Measurements from ENCODE around the gene P2RY14. TPM values are rescaled to one million over a fixed set of nuclear protein-coding genes. Genes with fewer than 3 reads are reported as not detected.

Gene P2RY14
- total and polyA plus RNA-seq, 4 donors: 2.1 to 11.0 (median 2.5) TPM

DNA sequence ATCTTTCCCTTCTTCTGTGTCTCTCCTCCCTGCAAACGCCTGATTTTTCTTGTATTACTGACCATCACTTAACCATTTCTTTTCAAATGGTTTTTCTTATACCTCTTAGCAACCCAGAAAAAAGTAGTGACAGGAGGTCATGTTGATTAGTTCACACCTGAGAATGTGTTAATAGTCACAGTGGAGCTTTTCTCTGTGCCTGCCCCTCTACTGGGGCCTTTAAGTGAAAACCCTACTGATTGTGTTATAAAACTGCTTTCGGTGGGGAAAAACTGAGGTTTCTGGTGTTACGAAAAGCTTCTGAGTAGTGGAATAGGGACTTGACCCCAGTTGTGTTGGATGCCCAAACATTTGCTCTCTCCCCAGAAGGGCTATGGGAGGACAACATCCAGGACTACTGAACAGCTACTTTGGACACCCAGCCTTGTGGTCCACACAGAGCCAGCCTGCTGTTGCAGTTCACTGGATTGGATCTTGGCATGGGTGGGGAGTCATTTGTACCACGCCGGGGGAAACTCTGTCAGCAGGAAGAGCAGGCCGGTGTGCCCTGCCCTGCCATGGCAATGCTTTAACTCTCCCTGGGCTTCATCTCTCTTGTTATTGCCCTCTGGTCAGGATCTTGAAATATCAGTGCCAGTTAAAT lies 27.9 kb upstream of the P2RY14 start:
- no peaks in the 10 kb centered on the region for H3K36me3 ChIP-seq (ENCODE audit: control insufficient read depth in 4 of 4, insufficient read depth in 4 of 4, low read length in 4 of 4)
- H3K27ac ChIP-seq (ENCODE audit: low read depth in 1 of 2, low read length in 1 of 2): no peak overlapping the region
- H3K9ac ChIP-seq (ENCODE audit: insufficient read depth in 1 of 2, low read length in 2 of 2): no peak overlapping the region
- no peak overlapping the region for H3K4me3 ChIP-seq
- no peak for ATAC-seq (ENCODE audit: insufficient read depth, low FRiP score)
- WGBS, 2 donors: 90 to 92% methylated on average over 6 of the region's 6 CpGs
- TF ChIP-seq, protein P1, sequence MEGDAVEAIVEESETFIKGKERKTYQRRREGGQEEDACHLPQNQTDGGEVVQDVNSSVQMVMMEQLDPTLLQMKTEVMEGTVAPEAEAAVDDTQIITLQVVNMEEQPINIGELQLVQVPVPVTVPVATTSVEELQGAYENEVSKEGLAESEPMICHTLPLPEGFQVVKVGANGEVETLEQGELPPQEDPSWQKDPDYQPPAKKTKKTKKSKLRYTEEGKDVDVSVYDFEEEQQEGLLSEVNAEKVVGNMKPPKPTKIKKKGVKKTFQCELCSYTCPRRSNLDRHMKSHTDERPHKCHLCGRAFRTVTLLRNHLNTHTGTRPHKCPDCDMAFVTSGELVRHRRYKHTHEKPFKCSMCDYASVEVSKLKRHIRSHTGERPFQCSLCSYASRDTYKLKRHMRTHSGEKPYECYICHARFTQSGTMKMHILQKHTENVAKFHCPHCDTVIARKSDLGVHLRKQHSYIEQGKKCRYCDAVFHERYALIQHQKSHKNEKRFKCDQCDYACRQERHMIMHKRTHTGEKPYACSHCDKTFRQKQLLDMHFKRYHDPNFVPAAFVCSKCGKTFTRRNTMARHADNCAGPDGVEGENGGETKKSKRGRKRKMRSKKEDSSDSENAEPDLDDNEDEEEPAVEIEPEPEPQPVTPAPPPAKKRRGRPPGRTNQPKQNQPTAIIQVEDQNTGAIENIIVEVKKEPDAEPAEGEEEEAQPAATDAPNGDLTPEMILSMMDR (IDR thresholded peaks at IDR 0.05; ENCODE audit: control extremely low read depth, extremely low read depth): no peak
- DNase-seq: no peak
- no peaks in the 10 kb centered on the region for H3K27me3 ChIP-seq (ENCODE audit: control insufficient read depth in 3 of 3, insufficient read depth in 3 of 3, low read length in 2 of 3)
- no peaks in the 10 kb centered on the region for H3K9me3 ChIP-seq (ENCODE audit: control insufficient read depth in 4 of 4, insufficient read depth in 3 of 4, low read length in 3 of 4)
- peaks cover 0 to 4% (median 0%) of the 10 kb centered on the region in 5 donors for H3K4me1 ChIP-seq (ENCODE audit: control insufficient read depth in 5 of 5, insufficient read depth in 5 of 5, low read length in 5 of 5)

DNA sequence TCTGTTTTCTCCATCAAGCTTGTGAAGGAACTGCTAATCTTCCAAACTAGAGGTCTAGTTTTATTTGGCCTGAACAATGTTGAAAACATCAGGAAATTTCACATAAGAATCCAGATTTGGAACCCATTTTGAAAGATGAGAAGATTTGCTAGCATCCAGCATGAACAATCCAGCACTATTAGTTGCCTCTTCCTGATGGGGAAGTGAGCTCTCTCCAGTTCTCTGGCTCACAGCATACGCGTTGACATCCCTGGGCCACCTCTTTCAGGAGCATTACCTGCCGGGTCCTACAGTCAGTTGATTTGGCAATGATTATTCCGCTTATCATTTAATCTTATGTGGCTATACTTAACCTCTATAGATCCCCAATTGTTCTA lies 27.4 kb upstream of the P2RY14 start:
- DNase-seq (no peak), ATAC-seq (ENCODE audit: insufficient read depth, low FRiP score) (no peak)
- no peaks in the 10 kb centered on the region for H3K27me3 ChIP-seq (ENCODE audit: control insufficient read depth in 3 of 3, insufficient read depth in 3 of 3, low read length in 2 of 3)
- H3K36me3 ChIP-seq (ENCODE audit: control insufficient read depth in 4 of 4, insufficient read depth in 4 of 4, low read length in 4 of 4): no peaks in the 10 kb centered on the region
- H3K9me3 ChIP-seq (ENCODE audit: control insufficient read depth in 4 of 4, insufficient read depth in 3 of 4, low read length in 3 of 4): no peaks in the 10 kb centered on the region
- TF ChIP-seq, protein P1 (IDR thresholded peaks at IDR 0.05; ENCODE audit: control extremely low read depth, extremely low read depth): no peak
- no peak overlapping the region for H3K27ac ChIP-seq (ENCODE audit: low read depth in 1 of 2, low read length in 1 of 2)
- no peak overlapping the region for H3K9ac ChIP-seq (ENCODE audit: insufficient read depth in 1 of 2, low read length in 2 of 2)
- 88 to 89% methylated on average over 4 of the region's 4 CpGs for WGBS, 2 donors
- H3K4me1 ChIP-seq (ENCODE audit: control insufficient read depth in 5 of 5, insufficient read depth in 5 of 5, low read length in 5 of 5): peaks cover 0 to 4% (median 0%) of the 10 kb centered on the region in 5 donors
- H3K4me3 ChIP-seq: no peak overlapping the region

DNA sequence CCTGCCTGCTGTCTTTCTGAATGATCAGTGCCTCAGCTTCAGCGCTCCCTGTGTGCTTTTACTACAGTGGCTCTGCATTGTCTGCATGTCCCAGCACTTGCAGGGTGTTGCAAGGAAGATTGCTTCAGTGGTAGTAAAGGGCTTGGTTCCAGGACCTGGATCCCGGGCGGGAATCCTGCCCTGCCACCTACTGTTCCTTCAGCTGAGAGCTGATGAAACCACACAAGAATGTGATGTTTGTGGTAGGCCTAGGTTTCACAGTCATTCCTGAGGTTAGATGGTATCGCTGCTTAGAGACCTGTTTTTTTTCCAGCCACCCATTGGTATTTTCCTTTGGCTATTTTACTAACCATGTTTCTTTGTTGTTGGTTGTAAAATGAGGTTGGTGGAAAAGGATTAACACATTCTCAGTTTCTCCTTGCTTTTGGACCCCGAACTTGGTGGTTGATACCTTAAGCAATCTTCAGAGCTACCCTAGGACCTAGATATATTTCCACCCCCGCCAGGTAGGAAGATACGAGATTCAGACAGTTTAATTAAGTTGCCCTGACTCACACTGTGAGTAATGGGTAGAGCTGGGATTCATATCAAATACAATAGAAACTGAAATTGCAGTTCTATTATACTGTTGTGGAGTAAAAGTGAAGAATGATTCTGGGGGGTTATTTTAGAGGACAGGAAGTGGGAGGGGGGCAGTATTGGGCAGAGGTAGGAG lies 26.9 kb upstream of the P2RY14 start:
- Histone ChIP-seq H3K27me3 (ENCODE audit: control insufficient read depth in 3 of 3, insufficient read depth in 3 of 3, low read length in 2 of 3) (no peaks in the 10 kb centered on the region), H3K36me3 (ENCODE audit: control insufficient read depth in 4 of 4, insufficient read depth in 4 of 4, low read length in 4 of 4) (no peaks in the 10 kb centered on the region), H3K9me3 (ENCODE audit: control insufficient read depth in 4 of 4, insufficient read depth in 3 of 4, low read length in 3 of 4) (no peaks in the 10 kb centered on the region), H3K4me3 (no peak overlapping the region), H3K9ac (ENCODE audit: insufficient read depth in 1 of 2, low read length in 2 of 2) (no peak overlapping the region), H3K4me1 (ENCODE audit: control insufficient read depth in 5 of 5, insufficient read depth in 5 of 5, low read length in 5 of 5) (peaks cover 0 to 4% (median 0%) of the 10 kb centered on the region in 5 donors), H3K27ac (ENCODE audit: low read depth in 1 of 2, low read length in 1 of 2) (no peak overlapping the region)
- DNase-seq (peak; percentile 36 to 69 (median 46)), ATAC-seq (ENCODE audit: insufficient read depth, low FRiP score) (peak; percentile 85)
- TF ChIP-seq, protein P1 (IDR thresholded peaks at IDR 0.05; ENCODE audit: control extremely low read depth, extremely low read depth): no peak
- WGBS, 2 donors: 66 to 67% methylated on average over 7 of the region's 7 CpGs
